Kidney capillary endothelial cell (primary cell): ENCODE results near the gene ELL.
"Not testable (repeated sequence)": the region's sequence is repeated elsewhere in the genome, so short reads cannot be mapped to it uniquely, and the experiment has no call there.

Source experiments
- DNase-seq: peaks from one replicate; pipeline ENCODE4 v3.0.0-alpha.2; 2018; ENCODE audit warnings: low spot score

The ELL gene

GRCh38 chr19:18521692-18522123 is at the start of gene ELL:
TSS of gene ELL (minus strand) at chr19:18522070. CDS start at chr19:18522055, 15 bp downstream.
- DNase-seq = no peak

DNA sequence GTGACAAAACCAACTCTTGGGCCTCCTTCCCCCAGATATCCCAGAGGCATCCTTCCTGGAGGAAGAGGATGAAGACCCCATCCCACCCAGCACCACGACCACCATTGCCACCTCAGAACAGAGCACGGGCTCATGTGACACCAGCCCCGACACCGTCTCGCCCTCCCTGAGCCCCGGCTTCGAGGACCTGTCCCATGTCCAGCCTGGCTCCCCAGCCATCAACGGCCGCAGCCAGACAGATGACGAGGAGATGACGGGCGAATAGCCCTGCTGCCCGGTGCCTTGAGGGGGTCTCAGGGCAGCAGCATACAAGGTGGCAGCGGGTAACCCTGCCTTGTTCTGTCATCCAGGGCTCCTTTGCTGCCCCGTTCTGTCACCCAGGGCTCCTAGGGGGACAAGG is 46.5 kb upstream of the ELL start:
- no peak for DNase-seq

- no peak for DNase-seq
Measured at GRCh38 chr19:18566953-18567352, 45.1 kb upstream of the ELL start.

GRCh38 chr19:18562086-18562485 is 40.2 kb upstream of the ELL start:
- DNase-seq = peak; percentile 62

DNA sequence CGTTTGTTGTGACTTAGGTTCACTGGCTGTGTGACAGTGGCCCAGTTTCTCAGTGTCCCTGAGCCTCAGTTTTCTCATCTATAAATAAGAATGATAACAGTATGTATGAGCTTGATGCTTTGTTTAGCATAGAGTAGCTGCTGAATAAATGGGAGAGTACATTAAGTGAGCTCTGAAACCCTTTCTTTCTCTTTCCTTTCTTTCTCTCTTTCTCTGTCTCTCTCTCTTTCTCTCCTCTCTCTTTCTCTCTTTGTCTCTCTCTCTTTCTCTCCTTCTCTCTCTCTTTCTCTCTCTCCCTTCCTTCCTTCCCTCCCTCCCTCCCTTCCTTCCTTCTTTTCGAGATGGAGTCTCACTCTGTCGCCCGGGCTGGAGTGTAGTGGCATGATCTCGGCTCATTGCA is 37.8 kb upstream of the ELL start:
- no peak for DNase-seq

DNA sequence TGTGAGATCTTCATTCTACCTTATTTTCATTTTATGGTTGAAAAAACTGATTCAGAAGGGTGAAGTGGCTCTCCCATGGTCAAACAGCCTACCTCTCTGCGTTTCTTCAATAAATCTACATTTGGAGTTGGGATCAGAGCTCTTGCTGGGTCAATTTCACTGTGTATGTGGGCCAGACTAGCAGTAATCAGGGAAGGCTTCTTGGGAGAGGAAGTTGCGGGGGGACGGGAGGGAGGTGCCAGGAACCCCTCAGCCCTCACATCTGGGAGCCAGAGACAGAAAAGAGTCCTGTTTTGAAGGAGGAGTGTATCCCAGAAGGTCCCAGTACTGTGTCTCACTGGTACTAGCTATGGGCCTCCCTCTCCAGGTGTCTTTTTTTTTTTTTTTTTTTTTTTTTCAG is 36.7 kb upstream of the ELL start:
- DNase-seq = no peak

- DNase-seq = no peak
Measured at GRCh38 chr19:18558202-18558555, 36.3 kb upstream of the ELL start.

- peak; percentile 96 for DNase-seq
Measured at GRCh38 chr19:18557411-18558201, 35.7 kb upstream of the ELL start, which contains the start of gene KXD1. TSS of gene KXD1 (plus strand) at chr19:18557870. CDS start at chr19:18562057, 4,187 bp downstream.

DNA sequence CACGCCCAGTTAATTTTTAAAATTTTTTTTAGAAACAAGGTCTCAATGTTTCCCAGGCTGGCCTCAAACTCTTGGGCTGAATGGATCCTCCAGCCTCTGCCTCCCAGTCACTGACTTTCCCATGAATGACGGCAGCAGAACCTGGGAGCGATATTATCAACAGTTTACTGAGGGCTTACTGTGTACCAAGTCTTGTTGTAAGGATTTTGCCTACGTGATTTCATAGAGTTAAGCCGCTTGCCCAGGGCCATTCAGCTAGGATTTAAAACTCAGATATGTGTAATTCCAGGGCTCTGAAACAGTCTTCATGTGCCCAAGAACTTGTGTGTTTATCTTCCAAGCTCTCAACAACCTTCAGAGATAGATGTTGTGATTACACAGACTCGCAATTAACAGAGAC is 29.8 kb upstream of the ELL start:
- no peak for DNase-seq

DNA sequence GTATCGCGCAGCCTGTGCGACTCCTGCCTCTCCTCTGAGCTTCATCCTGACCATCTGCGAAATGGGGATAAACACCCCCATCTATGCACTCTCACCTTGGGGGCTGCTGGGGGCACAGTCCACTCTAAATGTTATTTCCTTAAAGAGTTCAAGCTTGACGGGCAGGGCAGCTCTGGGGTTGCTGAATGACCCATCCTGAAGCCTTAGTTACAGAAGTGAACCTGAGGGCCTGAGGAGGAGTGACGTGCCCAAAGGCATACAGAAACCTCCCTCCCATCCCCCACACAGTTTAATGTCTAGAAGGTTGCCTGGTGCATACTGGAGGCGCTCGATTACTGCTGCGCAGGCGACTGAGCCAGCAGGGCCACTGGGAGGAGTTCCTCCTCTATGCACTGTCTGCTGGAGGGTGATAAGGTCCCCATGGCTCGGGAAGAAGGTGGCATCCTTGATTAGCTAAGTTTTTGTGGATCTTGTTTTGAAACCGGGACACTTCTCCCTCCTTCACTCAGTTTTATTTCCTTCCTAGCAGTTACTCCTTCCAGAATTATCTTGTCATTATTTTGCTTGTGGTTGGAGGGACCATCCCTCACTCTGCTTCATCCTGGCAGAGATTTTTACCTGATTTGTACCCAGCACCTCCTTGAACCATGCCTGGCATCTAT is 22.1 kb upstream of the ELL start:
- DNase-seq = peak; percentile 59

GRCh38 chr19:18542941-18543813 is 21.3 kb upstream of the ELL start, which contains the start of gene FKBP8:
TSS of gene FKBP8 (minus strand) at chr19:18543573. CDS start at chr19:18541970, 1,603 bp downstream.
- peak; percentile 79 for DNase-seq

DNA sequence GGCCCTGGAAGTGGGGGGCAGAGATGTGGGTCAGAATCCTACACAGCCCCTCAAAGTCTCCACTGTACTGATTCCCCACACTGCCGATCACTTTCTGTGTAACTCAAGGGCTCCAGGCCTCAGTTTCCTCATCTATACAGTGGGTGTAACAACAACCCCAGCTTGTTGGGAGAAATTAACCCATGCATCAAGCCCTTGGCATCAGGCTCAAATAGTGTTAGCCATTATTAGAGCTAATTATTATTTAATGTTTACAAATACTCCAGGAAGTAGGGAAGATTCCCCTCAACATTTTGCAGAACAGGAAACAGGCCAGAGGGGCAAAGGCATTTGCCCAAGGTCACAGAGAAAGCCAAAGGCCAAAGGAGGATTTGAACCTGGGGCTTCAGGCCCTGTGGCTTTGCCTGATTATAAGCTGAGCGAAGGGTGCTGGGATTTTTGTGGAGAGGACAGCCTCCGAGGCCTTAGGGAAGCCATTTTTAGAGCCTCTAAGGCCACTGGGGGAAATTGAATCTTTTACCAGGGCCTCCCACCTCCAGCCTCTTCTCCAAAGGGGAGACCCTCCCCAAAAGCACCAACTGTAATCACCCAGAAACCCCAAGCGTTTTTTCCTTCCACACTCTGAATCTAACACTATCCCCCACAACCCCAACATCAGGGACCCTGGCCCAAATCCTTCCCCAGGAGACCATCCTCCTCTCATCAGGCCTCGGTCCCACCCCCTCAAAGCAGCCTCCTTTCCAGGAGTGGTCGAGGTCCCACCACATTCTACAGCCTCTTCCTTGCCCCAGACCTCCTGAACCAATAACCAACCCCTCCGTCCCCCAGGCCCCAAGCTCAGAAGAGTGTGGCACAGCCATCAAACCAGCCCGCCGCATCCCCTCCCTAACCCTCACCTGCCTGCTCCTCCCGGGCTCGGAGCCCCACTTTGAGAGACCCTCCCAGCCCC is 20.4 kb upstream of the ELL start:
- no peak for DNase-seq

- no peak for DNase-seq
Measured at GRCh38 chr19:18541258-18541991, 19.6 kb upstream of the ELL start.

DNA sequence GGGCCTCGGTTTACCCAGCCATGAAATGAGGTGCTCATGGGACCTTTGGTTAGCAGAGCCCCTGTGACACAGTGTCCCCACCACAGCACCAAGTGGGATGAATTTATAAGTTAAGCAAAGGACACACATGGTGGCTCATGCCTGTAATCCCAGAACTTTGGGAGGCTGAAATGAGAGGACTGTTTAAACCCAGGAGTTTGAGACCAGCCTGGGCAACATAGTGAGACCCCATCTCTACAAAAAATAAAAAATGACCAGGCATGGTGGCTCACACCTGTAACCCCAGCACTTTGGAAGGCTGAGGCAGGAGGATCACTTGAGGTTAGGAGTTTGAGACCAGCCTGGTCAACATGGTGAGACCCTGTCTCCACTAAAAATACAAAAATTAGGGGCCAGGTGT is 18.3 kb upstream of the ELL start:
- not testable (repeated sequence) for DNase-seq

- no peak for DNase-seq
Measured at GRCh38 chr19:18539372-18539771, 17.5 kb upstream of the ELL start.

DNA sequence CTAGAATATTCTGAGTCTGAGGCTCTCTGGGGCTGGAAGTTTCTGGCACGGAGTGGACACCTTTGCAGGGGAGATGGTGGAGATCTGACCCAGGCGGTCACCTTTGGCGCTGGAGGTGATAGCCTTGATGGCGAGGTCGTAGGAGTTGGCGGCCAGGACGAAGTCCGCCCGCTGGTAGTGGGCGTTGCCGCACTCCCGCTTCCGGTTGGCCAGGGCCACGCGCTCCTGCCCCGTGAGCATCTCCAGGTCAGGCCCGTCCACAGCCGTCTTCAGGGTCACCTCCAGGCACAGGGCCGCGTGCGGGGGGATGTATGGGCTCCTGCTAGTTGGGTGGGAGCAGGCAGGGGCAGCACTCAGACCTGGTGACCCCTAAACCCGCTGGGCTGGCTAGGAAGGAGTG is 16.2 kb upstream of the ELL start:
- no peak for DNase-seq

- DNase-seq = no peak
Measured at GRCh38 chr19:18537431-18537830, 15.6 kb upstream of the ELL start.

DNA sequence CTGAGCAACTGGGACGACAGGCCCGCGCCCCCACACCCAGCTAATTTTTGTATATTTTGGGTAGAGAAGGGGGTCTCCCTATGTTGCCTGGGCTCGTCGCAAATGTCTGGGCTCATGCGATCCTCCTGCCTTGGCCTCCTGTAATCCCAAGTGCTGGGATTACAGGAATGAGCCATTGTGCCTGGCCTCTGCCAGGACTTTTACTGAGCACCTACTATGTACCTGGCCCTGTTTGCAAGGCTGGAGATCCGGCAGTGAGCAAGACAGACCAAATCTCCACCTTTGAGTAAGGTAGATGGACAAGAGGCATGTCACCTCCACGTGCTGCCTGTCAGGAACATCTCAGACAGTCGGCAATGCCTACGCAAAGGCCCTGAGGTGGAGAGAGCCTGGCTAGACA is 14.6 kb upstream of the ELL start:
- no peak for DNase-seq

DNA sequence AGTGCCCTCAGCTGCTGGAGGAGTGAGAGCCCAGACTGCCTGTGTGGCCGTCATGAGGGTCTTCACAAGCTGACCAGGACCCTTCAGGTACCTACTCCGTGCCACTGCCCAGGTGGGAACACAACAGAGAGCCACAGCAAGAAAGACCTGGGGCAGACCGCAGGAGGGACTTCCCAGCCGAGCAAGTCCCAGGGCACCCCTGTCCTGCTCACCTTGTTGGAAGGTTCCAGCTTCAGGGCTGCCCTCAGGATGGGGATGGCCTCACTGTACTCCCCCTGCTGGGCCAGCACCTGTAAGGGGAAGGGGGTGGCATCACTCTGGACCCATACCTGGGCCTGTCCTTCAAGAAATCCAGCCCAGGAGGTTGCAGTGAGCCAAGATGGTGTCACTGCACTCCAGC is 11.2 kb upstream of the ELL start:
- DNase-seq = no peak

- no peak for DNase-seq
Measured at GRCh38 chr19:18532168-18532890, 10.5 kb upstream of the ELL start.
